Activated T-cell treated with anti-CD3 and anti-CD28 coated beads for 4 hours (primary cell): ENCODE measurements around the gene TLE3.

Experiments used
- DNase-seq: peaks from one replicate; pipeline ENCODE4 v3.0.0-alpha.2; 2020

Gene TLE3

DNA sequence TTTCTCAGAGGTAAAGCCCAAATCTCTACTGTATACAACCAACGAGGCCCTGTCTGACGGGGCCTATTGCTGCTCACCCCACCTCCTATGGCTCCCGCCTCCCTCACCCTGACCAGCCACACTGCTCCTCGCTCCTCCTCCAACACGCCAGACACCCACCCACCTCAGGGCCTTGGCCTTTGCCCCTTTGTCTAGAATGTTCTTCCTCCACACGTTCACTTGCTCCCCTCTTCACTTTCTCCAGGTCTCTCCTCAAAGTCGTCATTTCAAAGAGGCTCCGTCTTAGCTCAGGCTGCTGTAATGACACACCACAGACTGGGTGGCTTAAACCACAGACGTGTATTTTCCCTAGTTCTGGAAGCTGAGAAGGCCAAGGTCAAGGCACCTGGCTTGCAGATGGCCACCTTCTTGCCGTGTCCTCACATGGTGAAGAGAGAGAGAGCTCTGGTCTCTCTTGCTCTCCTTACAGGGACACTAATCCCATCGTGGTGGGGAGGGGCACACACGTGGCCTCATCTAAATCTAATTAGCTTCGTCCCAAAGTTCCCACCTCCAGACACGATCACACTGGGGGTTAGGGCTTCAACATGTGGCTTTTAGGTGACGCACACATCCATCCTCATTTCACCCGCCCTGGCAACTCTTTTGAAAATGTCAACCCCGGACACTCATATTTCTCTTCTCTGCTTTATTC lies 98.2 kb downstream of the TLE3 start:
- no peak for DNase-seq

DNA sequence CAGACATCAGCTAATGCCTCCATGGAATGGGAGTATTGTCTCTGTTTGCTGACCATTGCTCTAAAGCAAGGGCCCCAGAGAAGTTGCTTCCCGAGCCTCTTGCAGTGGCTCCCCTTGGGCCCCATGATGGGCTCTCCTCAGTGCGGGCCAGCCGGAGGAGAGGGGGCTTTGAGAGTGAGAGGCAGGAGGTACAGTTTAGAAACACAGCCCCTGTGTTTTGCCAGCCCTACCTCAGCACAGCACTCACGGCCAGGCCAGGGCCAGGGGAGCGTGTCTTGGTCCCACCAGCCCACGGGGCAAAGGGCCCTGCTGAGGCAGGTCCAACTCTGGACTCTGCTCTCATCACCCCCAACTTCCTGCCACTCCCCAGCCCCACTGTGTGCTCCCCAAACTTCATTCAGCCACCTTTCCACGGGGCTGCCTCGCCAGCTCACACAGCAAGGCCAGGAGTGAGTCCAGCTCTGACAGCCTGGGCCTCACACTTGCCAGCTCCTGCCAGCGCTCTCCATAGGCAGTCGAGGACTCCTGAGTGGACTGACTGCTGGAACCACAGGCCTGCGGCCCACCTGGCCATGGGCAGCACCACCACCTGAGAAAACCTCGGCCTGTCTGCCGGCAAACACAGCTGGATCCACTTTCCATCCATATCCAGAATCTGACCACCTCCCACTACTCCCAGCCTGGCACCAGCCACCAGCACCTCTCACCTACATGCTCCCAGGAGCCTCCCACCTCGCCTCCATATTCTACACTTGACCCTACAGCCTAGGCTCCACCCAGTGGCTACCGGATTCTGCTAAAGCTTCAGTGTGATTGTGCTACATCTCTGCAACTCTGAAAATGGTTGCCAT lies 99.0 kb downstream of the TLE3 start:
- DNase-seq = no peak

DNA sequence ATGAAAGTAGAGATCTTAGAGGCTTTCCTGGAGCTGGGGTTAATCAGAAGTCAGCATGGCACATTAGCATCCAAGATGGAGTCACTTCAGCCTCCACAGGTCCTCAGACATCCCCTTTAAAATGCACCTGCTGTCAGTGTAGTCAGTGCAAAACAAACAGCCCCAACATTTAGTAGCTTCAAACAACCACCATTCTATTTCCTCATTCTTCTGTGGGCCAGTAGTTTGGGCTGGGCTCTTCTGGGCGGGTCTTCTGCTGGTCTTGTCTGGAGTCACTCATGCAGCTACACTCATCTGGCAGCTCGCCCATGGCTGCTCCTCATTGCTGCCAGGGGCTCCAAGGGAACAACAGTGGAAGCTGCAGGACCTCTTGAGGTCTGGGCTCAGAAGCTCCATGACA lies 99.9 kb downstream of the TLE3 start:
- no peak for DNase-seq
